Breast epithelium (tissue), 3 donors: ENCODE data around the gene RHBDF2.

ENCODE experiments used
- CTCF ChIP-seq, 3 donors: fragments of 450-650 bp; IDR thresholded peaks; one replicate each; pipeline ENCODE4 v1.5.1; 2016 to 2017; ENCODE audit warnings: antibody characterized with exemption in 3 of 3, mild to moderate bottlenecking in 3 of 3, moderate library complexity in 3 of 3
- POLR2A ChIP-seq: fragments of 450-650 bp; IDR thresholded peaks from one replicate; pipeline ENCODE4 v1.6.1; 2016; ENCODE audit warnings: antibody characterized with exemption, mild to moderate bottlenecking, moderate library complexity
- POLR2AphosphoS5 ChIP-seq, 3 donors: sonication (generic); formaldehyde crosslinking; IDR thresholded peaks; one replicate each; pipeline ENCODE4 v1.6.1; 2017; ENCODE audit warnings: antibody characterized with exemption in 3 of 3

DNA sequence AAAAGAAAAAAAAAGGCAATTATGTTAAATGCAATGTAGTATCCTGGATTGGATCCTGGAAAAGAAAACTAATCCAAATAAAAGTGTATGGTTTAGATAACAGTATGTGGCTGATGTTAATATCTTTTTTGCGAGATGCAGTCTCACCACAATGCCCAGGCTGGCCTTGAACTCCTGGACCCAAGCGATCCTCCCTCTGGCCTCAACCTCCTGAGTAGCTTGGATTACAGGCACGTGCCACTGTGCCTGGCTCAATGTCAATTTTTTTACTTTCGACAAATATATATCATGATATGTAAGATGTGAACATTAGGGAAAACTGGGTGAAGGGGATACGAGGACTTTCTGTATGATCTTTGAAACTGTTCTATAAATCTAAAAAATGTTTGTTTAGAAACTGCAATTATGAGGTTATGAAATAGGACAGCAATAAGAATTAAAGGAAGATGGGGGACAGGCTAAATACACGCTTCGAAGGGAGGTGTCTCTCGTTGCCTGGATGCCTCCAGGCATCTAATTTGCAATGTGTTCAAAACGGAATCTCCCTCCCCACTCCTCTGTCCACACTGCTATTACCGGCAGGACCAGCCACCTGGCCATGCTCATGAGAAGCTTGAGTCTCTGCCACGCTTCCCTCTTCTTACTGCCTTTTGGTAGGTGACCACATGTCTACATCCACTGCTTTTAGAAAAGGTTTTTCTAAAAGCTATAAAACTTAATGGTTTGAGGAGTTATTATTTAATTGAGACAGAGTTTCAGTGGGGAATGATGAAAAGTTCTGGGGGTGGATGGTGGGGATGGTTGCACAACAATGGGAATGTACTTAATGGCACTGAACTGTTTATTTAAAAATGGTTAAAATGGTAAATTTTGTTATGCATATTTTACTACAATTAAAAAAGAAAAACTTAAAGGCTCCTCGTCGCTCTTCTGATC lies 63.5 kb downstream of the RHBDF2 start:
- TF ChIP-seq CTCF (IDR thresholded peaks at IDR 0.05) (no peak), POLR2AphosphoS5 (IDR thresholded peaks at IDR 0.05) (no peak), POLR2A (no peak)
